Breast epithelium (tissue), 3 donors: Measurements from ENCODE around the gene TMIE.

ENCODE experiments used
- POLR2A ChIP-seq: fragments of 450-650 bp; IDR thresholded peaks from one replicate; pipeline ENCODE4 v1.6.1; 2016; ENCODE audit warnings: antibody characterized with exemption, mild to moderate bottlenecking, moderate library complexity
- POLR2AphosphoS5 ChIP-seq, 3 donors: sonication (generic); formaldehyde crosslinking; IDR thresholded peaks; one replicate each; pipeline ENCODE4 v1.6.1; 2017; ENCODE audit warnings: antibody characterized with exemption in 3 of 3
- TF ChIP-seq, protein P1 (sequence below), 3 donors: fragments of 450-650 bp; IDR thresholded peaks; one replicate each; pipeline ENCODE4 v1.5.1; 2016 to 2017; ENCODE audit warnings: antibody characterized with exemption in 3 of 3, mild to moderate bottlenecking in 3 of 3, moderate library complexity in 3 of 3

DNA sequence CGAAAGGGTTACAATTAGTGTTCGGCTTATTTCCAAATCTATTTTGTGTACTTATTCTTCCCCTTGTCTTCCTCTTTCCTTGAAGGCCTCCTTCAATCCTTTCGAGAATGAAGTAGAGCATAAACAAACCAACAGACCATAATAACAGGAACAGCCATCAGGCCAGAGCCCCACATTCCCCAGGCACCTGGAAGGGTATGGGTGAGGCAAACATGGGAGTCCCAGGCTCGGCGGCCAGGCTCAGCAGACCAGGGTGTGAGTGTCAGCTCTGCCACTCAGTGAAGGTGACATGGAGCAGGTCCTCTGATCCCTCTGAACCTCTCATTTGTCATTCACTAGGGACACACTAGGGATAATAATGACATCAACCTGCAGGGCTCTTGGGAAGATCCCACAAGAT, 21.5 kb upstream of the TMIE start:
- TF ChIP-seq, protein P1, sequence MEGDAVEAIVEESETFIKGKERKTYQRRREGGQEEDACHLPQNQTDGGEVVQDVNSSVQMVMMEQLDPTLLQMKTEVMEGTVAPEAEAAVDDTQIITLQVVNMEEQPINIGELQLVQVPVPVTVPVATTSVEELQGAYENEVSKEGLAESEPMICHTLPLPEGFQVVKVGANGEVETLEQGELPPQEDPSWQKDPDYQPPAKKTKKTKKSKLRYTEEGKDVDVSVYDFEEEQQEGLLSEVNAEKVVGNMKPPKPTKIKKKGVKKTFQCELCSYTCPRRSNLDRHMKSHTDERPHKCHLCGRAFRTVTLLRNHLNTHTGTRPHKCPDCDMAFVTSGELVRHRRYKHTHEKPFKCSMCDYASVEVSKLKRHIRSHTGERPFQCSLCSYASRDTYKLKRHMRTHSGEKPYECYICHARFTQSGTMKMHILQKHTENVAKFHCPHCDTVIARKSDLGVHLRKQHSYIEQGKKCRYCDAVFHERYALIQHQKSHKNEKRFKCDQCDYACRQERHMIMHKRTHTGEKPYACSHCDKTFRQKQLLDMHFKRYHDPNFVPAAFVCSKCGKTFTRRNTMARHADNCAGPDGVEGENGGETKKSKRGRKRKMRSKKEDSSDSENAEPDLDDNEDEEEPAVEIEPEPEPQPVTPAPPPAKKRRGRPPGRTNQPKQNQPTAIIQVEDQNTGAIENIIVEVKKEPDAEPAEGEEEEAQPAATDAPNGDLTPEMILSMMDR (IDR thresholded peaks at IDR 0.05) = no peak
- TF ChIP-seq POLR2A (no peak), POLR2AphosphoS5 (IDR thresholded peaks at IDR 0.05) (no peak)
